Suppressor macrophage treated with lipopolysaccharide for 4 hours (primary cell): ENCODE data around the gene ARHGAP23.
"Not testable (repeated sequence)": the region's sequence is repeated elsewhere in the genome, so short reads cannot be mapped to it uniquely, and the experiment has no call there.

Experiments used
- DNase-seq: peaks from one replicate; pipeline ENCODE4 v3.0.0-alpha.2; 2020

ARHGAP23 gene

DNA sequence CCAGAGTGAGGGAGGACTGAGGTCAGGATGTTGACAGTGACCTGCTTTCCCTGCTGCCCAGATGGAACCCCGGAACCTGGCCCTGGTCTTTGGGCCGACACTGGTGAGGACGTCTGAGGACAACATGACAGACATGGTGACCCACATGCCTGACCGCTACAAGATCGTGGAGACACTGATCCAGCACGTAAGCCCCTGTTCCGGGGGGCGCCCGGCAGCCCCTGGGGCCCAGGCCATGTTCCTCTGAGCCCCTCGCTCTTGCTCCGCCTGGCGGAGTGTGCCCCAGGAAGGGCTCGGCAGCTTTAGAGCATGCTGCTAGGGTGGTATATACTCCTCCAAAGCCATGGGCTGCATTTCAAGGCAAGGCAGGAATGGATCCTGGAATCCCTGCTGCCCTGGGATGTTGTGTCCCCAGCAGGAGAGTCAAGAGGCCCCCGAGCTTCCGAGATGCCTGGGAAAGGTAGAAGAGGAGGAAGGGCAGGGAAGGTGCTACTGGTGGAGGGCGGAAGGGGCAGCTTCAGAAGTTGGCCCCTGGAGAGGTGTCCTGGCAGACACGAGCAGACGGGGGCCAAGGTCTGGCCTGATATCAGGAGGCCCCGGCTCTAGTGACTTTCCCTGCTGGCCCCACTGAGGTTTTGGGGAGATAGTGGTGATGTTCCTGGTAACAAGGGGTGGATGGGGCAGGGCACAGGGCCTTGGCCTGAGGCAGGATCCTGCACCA, 63.2 kb downstream of the ARHGAP23 start:
- DNase-seq: not testable (repeated sequence)

DNA sequence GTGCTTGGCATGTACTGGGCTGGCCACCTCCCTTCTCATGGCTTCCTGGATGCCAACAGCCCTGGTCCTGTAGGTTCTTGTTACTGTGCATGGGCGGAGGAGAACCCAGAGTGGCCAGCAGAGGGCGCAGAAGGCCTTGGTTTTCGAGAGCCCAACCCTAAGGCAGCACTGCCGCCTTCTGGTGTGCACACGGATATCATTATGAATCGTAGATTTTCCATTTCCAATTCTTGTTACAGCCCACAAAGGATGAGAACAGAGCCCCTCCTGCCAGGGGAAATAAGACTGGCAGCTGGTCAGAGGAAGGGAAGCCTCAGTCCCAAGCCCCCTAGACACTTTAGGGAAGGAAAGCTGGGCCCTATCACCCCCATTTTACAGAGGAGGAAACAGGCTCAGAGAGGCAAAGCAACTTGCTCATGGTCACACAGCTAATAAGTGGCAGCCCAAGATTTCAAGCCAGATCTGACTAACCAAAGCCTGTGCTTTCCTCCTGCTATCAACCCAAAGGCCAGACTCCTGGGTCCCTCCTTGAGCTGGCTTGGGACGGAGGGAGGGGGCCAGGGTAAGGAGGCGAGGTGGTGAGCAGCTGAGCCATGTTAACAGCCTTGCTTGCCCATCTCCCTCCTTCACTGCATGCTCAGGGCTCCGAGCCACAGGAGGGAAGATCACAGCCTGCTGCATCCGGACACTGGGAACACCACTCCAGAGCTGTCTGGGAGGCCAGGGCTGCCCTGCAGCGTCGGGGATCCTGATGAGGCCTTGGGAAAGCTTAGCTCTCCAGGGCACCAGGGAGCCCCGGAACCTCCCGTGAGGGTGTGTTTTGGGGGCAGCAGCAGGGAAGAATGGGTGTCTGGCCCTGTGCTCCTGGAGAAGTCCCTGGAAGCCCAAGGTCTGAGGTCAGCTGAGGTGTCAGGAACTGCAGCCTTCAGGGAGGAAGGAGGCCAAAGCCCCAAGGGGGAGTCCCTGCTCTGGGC, 64.1 kb downstream of the ARHGAP23 start:
- peak; percentile 90 for DNase-seq

DNA sequence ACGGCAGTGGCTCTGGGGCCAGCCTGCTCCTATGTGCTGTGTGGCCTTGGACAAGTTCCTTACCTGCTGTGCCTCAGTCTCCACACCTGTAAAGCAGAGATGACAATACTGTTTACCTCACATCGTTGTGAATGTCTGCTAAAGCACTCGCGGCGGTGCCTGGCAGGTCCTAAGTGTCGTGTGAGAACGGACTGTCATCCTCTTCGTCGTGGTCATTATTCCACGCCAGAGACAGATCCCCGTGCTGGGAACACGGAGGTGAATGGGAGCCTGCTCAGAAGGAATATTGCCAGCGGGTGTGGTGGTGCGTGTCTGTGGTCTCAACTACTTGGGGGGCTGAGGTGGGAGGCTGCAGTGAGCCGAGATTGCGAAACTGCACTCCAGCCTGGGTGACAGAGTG, 65.9 kb downstream of the ARHGAP23 start:
- not testable (repeated sequence) for DNase-seq

DNA sequence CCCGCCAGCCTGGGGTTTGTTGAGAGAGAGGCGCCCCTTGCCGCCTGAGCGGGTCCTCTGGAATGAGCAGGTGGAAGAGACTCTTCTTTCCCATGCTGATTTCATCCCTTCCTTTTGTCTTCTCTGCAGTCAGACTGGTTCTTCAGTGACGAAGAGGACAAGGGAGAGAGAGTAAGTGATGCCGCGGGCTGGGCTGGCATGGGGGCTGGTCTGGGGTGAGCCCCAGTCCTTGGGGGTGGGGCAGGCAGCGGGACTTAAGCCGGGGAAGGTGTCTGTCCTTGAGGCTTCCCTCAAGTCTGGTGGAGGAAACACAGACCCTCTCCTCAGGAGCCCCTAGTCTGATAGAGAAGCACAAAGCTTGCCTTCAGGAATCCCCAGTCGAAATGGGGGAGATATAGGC, 69.4 kb downstream of the ARHGAP23 start:
- DNase-seq: not testable (repeated sequence)

DNA sequence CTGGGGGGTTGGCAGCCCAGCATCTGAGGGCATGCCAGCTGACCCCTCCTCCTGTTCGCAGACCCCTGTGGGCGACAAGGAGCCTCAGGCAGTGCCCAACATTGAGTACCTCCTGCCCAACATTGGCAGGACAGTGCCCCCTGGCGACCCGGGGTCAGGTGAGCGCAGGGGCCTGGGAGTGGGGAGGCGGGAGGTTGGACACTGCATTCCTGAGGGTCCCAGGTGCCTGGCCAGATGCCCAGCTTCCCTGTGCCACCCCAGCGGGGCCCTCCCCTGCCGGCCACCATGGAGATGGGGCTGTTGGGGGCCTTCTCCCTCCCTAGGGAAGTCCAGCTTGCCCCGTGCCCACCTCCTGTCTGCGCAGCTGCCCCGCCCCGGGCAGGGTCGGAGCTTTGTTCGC, 70.1 kb downstream of the ARHGAP23 start:
- no peak for DNase-seq

DNA sequence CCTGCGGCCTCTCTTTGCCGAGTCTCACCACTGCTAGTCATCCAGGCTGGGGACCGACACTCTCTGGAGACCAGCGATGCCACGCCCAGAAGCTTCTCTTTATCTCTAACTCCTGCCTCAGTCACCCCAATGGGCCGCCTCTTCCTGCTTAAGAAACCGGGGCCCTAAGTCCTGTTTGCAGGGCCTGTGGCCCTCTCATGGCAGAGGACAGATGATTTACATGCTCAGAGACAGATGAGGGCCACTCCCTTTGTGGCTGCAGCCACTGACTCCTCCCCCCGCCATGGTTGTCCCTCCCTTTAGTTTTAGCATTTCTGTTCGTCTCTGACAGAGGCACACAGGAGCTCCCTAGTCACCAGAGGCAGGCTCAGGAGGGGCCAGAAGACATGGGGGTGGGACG, 71.0 kb downstream of the ARHGAP23 start:
- not testable (repeated sequence) for DNase-seq

DNA sequence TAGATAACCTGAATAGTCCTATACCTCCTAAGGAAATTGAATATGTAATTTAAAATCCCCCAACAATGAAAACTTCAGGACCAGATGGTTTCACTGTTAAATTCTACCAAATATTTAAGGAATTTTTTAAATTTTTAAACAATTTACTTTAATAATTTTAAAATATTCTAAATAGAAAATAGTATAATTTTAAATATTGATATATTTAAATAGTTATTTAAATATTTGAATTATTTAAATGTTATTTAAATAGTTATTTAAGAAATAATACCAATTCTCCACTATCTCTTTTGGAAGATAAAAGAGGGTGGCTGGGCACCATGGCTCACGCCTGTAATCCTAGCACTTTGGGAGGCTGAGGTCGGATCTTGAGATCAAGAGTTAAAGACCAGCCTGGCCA, 73.5 kb downstream of the ARHGAP23 start:
- not testable (repeated sequence) for DNase-seq

DNA sequence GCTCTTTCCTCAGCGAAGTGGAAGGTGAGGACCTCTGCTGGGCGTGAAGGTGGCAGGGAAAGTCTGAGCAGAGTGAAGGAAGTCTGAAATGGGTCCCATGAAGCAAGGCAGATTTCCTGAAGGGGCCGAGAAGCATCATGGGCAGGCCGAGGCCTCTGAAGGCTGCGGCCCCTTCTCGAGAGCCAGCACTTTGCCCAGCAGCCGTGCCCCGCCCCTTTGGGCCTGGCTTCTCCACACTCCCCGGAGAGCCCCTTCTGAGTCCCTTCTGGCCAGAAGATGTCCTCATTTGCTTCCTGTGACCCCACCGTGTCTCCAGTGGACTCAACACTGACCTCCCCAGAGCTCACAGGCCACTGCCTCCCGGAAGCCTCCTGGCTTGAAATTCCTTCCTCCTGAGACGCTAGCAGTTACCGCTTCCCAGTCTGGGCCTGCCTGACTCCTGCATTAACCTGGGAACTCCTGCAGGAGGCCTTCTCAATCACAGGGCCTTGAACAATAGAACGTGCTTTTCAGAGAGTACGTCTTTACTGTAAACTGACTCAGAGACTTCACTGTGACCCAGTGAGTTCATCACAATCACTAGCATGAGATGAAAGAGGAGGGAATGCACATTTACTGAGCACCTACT, 75.1 kb downstream of the ARHGAP23 start:
- DNase-seq: not testable (repeated sequence)

DNA sequence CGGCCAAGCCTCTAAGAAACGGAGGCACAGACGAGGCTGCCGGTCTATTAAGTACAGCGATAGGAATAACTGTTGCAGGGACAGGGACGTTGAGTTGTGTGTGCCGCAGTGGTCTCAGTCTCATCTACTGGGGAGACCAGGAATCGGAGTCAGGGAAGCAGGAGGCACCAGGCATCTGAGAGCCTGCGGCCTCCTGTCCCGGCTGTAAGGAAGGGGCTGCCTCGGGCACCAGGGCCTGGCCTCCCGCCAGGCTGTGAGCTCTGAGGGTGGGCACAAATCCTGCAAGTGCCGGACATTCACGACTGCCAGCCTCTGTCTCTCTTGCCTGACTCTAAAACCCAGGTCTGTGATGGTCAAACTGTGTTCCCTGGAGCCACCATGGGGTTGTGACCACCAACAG, 76.0 kb downstream of the ARHGAP23 start:
- no peak for DNase-seq

DNA sequence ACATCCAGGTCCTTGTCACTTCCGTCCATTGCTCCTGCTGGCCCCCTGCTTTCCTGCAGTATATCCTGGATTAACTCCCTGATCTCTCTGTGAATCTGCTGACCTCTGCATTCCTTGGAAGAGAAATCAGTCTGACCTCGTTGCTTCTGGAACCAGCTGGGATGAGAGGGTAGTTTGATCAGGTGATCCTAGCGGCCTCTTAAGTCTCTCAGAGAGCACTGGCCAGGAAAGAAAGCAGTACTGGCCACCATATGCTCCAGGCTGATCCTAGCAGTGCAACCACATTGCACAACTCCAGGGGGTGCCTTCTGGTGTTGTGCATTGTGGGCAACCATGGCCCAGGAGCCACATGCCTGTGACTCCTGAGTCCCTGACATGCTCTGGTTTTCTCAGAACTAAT, 79.2 kb downstream of the ARHGAP23 start:
- DNase-seq: no peak

DNA sequence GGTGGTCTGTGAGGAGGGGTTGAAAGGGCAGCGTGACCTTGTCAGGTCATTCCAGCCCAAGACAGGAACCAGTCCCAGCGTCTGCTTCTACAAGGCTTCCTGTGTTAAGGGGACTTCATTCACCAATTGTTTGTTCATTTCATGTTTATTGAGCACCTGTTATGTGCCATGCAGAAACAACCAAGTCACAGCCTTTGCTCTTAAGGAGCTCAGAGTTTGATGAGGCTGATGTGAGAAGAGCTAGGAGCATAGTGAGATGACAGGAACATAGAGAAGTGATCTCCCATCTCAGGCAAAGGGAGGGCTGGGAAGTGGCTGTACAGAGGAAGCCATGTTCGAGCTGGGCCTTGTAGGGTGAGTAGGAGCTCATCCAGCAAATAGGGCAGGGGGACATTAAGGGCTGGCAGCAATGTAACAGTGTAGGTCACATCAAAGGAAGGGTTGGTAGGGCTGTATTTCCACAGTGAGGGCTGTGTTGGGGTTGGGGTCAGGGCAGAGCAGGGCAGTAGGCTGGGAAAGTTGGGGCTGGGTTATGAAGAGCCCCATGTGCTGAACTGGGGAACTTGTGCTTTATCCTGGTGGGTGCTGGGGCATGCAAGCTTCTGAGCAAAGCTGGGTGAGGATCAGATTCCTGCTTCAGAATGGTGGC, 79.8 kb downstream of the ARHGAP23 start:
- no peak for DNase-seq

DNA sequence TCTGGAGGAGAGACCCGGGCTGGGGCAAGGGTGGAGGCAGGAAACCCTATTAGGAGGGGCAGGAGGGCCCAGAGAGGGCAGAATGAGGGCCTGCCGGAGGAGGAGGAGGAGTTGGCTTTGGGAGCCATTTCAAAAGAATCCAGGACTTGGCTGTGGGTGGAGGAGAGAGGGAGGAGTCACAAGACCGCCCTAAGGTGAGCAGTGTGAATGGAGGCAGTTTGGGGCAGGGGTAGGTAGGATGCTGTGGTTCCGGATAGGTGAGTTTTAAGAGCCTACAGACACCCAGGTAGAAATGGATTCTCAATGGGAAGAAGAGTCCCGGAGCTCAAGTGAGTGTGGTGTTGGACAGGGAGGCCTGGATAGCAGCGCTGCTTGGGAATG, 80.3 kb downstream of the ARHGAP23 start:
- DNase-seq: no peak

DNA sequence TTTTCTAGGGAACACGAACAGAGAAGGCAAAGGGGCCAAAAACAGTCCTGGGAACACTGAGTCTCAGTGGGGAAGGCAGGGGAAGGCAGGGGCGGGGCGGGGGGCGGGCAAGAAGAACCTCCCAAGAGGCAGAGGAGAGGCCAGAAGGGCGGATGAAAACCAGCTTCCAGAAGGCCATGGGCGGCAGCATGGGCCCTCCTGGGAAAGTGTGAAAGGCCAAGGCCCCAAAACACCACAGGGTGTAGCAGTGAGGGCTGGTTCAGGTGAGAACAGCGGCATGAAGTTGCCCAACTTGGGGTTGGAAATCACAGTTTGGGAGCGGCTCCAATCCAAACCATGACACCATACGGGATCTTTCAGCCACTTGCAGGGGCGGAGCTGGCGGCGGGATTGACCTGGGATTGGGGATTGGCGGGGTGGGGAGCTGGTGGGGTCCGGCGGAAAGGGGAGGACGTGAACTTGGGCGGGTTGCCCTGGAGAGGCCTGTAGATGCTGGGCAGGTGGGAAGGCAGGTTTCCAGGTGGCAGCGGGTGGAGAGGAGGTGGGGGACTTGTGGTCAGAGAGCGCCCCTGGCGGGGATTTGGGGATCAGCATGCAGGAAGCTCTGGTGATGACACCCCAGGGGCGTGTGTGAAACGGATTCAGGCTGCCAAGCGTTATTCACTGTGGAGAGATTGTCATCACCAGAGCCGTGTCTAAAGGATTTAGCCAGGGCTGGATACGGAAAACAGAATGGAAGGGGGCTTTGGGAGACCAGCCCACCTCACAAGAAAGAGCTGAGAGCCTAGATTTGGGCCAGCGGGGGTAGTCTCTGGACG, 80.9 kb downstream of the ARHGAP23 start:
- DNase-seq: peak; percentile 76

DNA sequence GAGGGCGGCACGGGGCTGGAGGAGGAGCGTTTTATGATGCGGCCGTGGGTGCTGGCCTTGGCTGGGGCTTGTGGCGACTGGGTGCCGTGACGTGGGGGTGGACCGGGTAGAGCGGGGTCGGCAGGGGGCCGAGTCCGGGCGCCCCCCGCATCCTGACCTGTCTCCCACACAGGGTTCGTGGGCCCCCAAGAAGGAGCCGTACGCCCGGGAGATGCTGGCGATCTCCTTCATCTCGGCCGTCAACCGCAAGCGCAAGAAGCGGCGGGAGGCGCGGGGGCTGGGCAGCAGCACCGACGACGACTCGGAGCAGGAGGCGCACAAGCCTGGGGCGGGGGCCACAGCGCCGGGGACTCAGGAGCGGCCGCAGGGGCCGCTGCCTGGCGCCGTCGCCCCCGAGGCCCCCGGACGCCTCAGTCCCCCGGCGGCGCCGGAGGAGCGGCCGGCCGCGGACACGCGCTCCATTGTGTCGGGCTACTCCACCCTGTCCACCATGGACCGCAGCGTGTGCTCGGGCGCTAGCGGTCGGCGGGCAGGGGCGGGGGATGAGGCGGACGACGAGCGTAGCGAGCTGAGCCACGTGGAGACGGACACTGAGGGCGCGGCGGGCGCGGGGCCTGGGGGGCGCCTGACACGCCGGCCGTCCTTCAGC, 81.6 kb downstream of the ARHGAP23 start:
- DNase-seq: no peak

DNA sequence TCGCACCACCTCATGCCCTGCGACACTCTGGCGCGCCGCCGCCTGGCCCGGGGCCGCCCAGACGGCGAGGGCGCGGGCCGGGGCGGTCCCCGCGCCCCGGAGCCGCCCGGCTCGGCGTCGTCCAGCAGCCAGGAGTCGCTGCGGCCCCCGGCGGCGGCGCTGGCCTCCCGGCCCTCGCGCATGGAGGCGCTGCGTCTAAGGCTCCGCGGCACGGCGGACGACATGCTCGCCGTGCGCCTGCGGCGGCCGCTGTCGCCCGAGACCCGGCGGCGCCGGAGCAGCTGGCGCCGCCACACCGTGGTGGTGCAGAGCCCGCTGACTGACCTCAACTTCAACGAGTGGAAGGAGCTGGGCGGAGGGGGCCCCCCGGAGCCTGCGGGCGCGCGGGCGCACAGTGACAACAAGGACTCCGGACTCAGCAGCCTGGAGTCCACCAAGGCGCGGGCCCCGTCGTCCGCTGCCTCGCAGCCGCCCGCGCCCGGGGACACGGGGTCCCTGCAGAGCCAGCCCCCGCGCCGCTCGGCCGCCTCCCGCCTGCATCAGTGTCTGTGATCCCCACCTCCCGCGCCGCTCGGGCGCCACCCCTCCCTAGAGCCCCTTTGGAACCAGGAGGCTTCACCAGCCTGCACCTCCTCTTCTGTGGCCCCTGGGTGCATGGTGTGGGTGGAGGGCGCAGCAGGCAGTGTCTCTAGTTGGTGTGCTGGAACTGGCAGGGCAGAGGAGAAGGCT, 82.3 kb downstream of the ARHGAP23 start:
- DNase-seq: peak; percentile 48

DNA sequence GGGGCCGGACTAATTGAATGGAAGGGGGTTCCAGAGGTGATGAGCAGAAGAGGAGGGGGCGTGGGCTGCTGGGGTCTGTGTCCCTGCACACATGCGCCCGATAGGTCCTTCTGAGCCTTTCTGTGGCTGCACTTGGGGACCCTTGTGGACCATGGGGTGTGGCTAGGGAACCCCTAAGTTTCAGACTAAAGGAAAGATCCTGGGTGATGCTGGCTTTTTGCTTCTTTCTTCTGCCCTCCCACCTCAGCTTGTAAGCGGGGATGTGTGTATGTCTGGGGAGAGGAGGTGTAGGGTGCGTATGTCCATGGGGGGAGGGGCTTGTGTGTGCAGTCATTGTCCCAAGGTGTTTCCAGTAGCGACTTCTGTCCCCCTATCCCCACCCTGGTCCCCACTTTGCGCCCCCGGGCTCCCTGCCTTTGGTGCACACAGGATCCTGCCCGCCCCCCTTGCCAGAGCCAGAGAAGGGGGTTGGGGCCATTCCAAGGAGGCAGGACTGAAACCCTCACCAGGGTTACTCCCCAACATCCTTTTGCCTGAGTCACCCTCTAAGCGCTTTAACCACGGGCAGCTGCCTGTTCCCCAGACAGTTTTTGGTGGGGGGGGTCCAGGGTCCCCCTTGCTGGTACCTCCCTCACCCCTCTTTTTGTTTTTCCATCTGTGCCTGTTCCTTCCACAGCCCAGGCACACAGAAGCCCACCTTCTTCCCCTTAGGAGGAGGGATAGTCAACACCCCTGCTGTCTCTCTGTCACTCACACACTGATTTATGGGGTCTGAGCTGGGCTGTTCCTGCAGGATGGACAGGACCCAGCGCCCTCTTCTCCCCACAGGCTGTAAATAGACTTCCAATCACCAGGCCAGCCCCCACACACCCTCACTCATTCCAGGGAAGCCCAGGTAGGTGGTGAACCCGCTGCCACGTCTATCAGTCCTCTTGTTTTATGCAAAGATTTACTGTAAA, 83.2 kb downstream of the ARHGAP23 start:
- DNase-seq: no peak

DNA sequence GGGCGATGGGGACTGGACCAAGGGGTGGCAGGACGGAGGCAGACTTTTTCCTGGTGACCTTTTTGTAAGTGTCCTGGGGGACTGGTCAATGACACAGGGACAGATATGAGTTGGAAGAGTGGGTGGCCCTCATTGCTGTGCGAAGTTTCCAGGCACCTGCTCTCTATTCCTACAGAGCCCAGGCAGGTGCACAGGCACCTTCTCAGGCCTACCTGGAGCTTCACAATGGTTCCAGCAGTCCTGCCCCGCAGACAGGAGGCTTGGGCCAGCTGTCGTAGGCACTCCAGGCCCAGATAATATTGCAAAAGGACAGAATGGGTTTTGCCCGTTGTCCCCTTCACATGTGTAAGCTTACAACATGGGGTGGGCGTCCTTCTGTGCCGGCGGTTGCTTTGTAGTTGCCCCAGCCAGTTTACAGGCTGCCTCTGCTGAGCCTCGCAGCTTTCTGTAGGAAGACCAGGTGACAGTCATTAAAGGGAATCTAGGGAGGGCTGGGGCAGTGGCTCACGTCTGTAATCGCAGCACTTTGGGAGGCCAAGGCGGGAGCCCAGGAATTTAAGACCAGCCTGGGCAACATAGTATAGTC, 84.3 kb downstream of the ARHGAP23 start:
- no peak for DNase-seq

DNA sequence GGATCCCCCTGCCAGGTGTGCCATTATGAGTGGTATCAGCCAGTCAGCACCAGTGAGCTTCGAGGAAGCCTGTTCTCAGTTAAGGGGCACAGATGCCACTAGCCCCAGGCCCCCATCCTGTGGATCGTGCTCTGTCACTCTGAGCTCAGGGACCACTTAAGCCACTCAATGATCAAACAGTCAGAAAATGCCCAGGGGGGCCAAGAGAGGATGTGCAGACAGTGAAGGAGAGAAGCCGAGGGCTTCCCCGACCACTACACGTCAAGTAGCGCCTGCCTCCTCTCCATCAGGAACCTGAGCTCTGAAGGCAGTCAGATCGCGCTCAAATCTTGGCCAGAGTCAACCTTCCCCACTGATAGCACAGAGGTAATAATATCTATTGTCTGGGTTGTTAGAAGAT, 98.3 kb downstream of the ARHGAP23 start:
- DNase-seq: not testable (repeated sequence)

DNA sequence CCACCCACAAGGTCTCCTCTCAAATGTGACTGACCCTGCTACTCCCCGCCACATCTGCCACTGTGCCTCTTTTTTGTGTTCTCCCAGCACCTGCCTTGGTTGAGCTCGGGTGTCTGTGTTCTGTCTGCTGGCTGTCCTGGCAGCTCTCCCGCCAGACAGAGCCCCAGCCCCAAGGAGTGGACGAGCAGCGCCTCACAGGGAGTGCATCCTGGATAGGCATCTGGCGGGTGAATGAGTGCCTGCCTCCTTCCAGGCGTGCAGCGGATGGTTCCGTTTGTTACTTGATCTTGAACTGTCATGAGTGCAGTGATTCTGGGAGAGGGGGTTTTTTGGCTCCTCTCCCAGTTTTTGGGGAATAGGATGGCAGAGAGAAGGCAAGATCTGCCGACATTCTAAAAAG, 99.9 kb downstream of the ARHGAP23 start:
- DNase-seq: not testable (repeated sequence)
